ENCODE data around the gene TIMM8B.
"Not testable (repeated sequence)": the region's sequence is repeated elsewhere in the genome, so short reads cannot be mapped to it uniquely, and the experiment has no call there.

Gene TIMM8B

DNA sequence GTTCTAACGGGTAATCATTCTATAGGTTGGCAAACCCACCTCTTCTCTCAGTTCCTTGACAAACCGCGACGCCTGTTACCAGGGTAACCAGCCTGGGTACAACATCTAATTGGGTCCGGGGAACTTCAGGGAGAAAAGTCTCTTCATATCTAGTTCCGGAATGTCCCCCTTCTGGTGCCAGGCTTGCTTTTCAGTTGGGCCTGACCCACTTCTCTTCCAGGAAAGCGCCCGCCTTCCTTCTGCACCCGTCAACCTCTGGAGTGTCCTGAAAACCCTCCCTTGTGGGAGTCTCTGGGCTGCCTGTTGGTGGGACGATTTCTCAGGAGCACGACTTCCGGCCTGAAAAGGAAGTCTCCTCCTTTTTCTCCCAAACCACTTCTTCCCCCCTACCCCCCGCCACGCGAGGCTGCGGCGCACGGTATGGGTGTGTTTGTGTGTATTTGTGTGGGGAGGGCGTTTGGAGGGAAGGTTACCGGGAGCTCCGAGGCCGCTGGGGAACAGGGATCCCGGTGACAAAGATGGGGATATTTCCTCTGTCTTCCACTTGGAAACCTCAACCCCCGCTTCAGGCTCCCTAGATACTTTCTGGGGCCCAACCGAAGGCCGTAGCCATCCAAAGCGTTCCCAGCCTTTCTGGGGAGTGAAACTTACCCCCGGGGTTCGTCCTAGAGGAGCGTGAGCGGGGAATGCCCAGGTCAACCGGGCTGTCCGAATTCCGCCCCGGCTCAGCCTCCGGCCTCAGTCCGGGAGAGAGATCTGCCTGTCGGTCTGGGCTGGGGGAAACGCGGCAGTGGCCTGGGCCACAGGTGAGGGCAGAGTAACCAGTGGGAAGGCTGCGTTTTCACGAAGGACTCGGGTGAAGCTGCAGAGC lies 12.4 kb downstream of the TIMM8B start, which contains the start of the genes NKAPD1 and PIH1D2:
NKAPD1 (plus strand) TSS at position 359 of the 871 bp plus-strand sequence. CDS start 1,276 bp downstream, outside the sequence.
PIH1D2 (minus strand) TSS at position 77 of the 871 bp plus-strand sequence. CDS start 843 bp downstream, outside the sequence.
- peak; percentile 77 for DNase-seq

DNA sequence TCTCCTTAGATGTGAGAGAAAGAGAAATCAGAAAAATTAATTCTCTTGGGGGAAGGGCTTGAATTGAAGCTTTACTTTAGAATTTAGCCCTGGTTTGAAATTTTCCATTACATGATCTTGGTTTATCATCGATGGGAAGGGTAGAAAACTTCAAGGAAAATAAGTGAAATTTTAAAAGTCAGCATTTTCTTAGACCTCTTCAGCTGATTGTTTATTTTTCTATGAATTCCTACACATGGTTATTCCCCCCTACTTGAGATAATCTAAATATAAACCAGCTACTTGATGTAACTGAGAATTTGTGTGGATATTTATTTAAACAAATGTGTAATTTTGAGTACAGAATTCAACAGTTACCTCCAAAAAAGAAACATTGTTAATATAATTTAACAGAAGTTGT lies 23.6 kb downstream of the TIMM8B start:
- no peak for DNase-seq

GRCh38 chr11:112058103-112058502 lies 28.5 kb downstream of the TIMM8B start:
- DNase-seq: no peak

DNA sequence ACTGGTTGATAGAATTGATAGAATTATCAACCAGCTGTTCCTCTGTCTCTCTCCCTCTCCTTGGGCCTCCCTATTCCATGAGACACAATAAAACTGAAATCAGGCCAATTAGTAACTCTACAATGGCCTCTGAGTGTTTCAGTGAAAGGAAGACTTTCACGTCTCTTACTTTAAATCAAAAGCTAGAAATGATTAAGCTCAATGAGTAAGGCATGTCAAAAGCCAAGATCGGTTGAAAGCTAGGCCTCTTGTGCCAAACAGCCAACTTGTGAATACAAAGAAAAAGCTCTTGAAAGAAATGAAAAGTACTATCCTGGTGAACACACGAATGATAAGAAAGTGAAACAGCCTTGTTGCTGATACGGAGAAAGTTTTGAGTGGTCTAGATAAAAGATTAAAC lies 29.4 kb downstream of the TIMM8B start:
- no peak for DNase-seq

GRCh38 chr11:112051768-112052167 lies 34.8 kb downstream of the TIMM8B start:
- DNase-seq: no peak

GRCh38 chr11:112050721-112051120 lies 35.8 kb downstream of the TIMM8B start:
- no peak for DNase-seq

DNA sequence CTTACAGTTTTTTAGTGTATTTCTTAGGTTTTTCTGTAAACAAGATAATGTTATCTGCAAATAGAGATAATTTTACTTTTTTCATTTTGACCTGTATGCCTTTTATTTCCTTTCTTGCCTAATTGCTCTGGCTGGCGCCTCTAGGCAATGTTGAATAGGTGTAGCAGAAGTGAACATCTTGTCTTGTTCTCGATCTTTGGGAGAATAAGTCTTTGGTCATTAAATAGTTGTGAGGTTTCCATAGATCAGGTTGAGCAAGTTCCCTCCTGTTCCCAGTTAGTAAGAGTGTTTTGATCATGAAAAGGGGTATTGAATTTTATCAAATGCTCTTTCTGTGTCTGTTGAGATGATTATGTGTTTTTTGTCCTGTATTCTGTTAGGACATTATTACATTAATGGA lies 36.8 kb downstream of the TIMM8B start:
- no peak for DNase-seq

- DNase-seq: not testable (repeated sequence)
These were observed 38.3 kb downstream of the TIMM8B start for GRCh38 chr11:112048256-112048655.

DNA sequence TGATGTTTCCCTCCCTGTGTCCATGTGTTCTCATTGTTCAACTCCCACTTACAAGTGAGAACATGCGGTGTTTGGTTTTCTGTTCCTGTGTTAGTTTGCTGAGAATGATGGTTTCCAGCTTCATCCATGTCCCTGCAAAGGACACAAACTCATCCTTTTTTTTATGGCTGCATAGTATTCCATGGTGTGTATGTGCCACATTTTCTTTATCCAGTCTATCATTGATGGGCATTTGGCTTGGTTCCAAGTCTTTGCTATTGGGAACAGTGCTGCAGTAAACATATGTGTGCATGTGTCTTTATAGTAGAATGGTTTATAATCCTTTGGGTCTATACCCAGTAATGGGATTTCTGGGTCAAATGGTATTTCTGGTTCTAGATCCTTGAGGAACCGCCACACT lies 39.9 kb downstream of the TIMM8B start:
- not testable (repeated sequence) for DNase-seq

GRCh38 chr11:112044961-112045360 lies 41.6 kb downstream of the TIMM8B start:
- DNase-seq: no peak

GRCh38 chr11:112042961-112043304 lies 43.6 kb downstream of the TIMM8B start:
- DNase-seq: no peak

DNA sequence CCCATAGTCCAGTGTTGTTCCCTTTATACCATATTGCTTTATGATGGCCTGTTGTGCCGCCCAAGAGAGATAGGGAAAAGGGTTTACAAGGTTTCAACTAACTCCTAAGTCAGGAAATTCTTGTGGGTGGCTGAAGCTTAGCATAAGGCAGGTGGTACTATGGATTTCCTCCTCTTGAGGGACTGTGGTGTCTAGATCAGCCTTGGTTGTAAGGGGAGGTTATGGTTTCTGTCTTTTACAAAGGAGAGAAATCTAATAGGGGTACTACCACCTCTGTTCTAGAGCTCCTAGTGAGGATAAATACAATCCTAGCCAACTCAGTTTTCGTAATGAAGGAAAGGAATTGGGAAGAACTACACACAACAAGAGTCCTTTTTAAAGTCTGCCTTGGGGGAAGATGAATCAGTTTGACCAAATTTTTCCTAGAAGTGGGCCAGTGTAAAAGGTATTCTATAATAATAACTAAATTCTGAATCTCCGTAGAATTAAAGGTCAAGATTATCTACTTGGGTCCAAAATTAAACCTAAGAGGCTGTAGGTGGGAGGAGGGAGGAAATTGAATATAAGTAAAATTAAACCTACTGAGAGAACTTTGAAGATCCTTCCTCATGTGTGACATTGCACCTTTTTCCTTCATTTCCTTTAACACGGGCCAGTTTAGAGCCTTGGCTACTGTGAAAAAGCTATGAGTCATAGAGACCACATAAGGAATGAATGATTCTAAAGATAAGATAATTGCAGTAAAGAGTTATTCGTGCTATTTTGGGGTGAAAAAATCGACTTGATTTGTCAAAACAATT lies 44.2 kb downstream of the TIMM8B start:
- no peak for DNase-seq

- DNase-seq: no peak
These were observed 49.0 kb downstream of the TIMM8B start for GRCh38 chr11:112037527-112037926.

Measured in activated naive CD4-positive, alpha-beta T cell treated with anti-CD3 and anti-CD28 coated beads, Interleukin-2, amount 50 U/mL, for 16 hours (primary cell).